Posterior vena cava (tissue), 2 donors: ENCODE results near the gene SCUBE3. TPM values are rescaled to one million over a fixed set of nuclear protein-coding genes. Genes with fewer than 3 reads are reported as not detected.

Source experiments
- DNase-seq: peaks from one replicate; pipeline ENCODE4 v3.0.0-alpha.2; 2020; ENCODE audit warnings: low spot score
- intact Hi-C, 2 donors: fragments of 100-400 bp; cut with DNase I; formaldehyde crosslinking; loops; one replicate each; pipeline versions ENCODE4 v1.14.1 to v1.14.2; 2022 to 2023
- total RNA-seq, 2 donors: library from RNA; stranded (reverse); fragmentation: NEBNext Ultra II Directional; extraction: Animal tissue kit (Norgen Biotek cat#: 25700); gene quantifications; one replicate each; pipeline ENCODE4 v1.2.1, GENCODE V29; 2021
- donor health status: DM: yes; HTN: yes; CAD: no.
- donor health status: DM: yes; HTN: yes; CAD: no.

Gene SCUBE3
- total RNA-seq, 2 donors from 2014 or later: 15.2 to 50.1 TPM

DNA sequence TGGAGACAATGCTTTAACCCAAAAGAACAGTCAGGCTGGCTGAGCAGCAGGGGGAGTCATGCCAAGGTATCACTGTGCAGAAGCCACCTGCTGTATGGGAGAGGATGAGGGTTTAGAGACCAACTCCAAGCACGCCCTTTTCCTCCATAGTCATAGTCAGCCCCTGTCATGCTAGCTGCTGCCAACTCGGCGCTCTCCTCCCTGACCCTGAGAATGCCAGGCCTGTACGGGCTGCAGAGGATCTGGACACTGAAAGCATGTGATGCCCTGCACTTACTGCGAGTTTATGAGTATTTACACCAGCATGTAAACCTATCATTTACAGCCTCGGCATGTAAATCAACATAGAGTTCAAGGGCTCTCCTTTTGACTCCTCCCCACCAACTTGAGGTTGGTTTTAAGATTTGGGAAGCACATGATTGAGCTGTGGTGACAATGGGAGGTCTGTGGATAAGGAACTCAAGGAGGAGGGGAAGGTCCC lies 11.7 kb upstream of the SCUBE3 start:
- intact Hi-C loops: no loop called here
- no peak for DNase-seq

- intact Hi-C loops: no loop called here
- no peak for DNase-seq
Measured at GRCh38 chr6:35203152-35203670, 10.5 kb upstream of the SCUBE3 start.

DNA sequence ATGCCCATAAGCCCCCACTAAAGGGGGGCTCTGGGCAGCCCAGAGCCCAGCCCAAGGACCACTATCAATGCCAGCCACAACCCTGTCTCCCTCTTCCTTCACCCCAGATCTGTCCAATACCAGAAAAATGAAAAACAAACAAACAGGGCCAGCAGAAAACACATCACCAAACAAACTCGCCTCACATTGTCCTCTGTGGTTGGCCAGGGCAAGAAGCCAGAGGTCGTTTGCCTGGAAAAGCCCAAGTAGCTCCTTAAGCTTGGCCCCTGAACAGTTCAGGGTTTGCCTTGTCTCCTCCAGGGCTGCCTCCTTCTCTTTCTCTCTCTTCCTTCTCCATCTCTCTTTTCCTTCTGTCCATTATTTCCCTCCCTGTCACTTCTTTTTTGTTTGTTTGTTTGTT lies 10.1 kb upstream of the SCUBE3 start:
- DNase-seq: no peak
- intact Hi-C loops: loop anchor here in 1 of 2 donors (2.0 kb wide), 1 partner anchor 57 kb away; no protein-coding TSS in a partner anchor

DNA sequence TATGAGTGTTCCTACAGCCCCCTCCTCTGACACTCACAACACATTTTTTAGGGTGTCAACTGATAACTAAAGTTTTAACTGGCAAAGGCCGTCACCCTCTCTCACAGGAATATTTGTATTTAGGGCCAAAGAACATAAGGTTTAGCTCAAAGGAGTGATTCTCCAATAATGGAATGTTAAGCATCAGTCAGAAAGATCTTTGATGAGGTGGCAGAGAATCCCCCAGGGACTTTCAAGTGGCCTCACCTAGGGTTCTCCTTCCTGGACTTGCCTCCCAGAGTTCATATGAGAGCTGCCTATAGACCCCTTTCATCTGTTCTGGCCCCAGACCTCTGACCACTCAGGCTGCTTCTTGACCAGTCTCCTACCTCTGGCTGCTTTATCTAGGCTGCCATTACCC lies 7.4 kb upstream of the SCUBE3 start:
- intact Hi-C loops: loop anchor here in 1 of 2 donors (5.0 kb wide), 2 partner anchors 36 to 59 kb away; no protein-coding TSS in a partner anchor
- no peak for DNase-seq

- intact Hi-C loops: loop anchor here in 1 of 2 donors (5.0 kb wide), 2 partner anchors 34 to 61 kb away; no protein-coding TSS in a partner anchor
Measured at GRCh38 chr6:35208419-35208818, 5.3 kb upstream of the SCUBE3 start.

DNA sequence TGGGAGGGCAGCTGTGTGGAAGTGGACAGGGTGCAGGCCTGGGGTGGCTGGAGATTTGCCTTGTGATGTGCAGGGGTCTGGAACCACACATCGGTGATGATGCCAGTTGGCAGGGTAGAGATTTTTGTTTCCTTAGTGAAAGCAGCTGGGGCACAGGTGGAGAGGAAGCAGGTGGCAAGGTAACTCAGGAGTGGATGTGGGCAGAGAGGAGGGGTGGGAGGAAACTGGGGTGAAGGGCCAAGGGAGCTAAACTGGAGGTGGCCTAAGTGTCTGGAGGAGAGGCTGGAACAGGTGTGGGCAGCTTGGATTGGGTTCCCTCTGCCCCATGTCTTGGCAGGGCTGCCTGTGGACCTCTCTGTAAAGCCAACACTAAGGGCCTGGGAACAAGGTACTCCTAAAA lies 4.7 kb upstream of the SCUBE3 start:
- DNase-seq: no peak
- intact Hi-C loops: loop anchor here in 1 of 2 donors (5.0 kb wide), 2 partner anchors 33 to 62 kb away; no protein-coding TSS in a partner anchor

More at GRCh38 chr6:35208419-35208818, 5.3 kb upstream of the SCUBE3 start:
- DNase-seq: no peak

DNA sequence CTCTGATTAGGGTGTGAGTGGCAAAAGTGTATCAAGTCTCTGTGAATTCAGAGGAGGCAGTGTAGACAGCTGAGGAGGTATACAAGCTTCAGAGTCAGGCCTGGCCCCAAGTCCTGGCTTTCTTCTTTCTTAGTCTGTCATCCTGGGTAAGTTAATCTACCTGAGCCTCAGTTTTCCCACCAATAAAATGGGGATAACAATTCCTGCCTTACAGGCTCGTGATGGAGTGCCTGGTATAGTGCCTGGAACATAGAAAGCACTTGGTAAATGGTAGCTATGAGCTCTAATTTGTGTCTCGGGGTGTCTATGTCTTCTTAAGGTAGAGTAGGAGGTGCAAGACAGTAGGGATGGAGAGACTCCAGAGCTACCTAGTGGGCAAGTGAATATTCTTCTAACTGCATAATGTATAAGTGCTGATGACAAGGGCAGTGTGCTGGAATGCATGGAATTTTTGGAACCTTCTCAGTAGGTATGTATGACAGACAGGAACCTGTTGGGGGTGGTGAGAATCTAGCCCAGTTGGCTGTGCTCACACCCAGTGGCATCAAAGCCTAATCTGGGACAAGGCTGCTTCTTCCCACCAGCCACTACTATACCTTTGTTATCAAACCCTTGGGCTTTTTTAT lies 4.0 kb upstream of the SCUBE3 start:
- intact Hi-C loops: loop anchor here in 1 of 2 donors (5.0 kb wide), 2 partner anchors 33 to 62 kb away; no protein-coding TSS in a partner anchor
- no peak for DNase-seq

DNA sequence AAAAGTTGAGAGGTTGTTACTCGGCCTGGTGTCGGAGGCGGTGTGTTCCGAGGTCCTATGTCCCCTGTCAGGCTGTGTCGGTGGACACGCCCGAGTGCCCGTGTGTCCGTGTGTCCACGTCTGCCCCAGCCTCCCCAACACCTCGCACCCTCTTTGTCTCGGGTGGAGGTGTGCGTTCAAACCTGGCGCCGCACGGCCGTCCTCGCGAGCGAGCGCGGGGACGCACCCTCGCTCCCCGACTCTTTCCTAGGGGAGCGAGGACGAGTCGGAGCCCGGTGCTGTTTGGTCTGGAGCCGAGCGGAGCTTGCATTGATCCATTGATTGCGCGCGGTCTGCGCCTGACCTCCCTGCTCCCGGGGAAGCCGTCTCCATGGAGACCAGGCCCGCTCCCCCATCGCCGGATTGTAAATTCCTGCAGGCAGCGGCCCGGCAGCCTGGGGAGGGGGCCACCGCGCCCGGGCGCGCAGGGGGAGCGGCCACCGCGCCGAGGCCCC lies 411 bp upstream of the SCUBE3 start:
- DNase-seq: no peak
- intact Hi-C loops: no loop called here

DNA sequence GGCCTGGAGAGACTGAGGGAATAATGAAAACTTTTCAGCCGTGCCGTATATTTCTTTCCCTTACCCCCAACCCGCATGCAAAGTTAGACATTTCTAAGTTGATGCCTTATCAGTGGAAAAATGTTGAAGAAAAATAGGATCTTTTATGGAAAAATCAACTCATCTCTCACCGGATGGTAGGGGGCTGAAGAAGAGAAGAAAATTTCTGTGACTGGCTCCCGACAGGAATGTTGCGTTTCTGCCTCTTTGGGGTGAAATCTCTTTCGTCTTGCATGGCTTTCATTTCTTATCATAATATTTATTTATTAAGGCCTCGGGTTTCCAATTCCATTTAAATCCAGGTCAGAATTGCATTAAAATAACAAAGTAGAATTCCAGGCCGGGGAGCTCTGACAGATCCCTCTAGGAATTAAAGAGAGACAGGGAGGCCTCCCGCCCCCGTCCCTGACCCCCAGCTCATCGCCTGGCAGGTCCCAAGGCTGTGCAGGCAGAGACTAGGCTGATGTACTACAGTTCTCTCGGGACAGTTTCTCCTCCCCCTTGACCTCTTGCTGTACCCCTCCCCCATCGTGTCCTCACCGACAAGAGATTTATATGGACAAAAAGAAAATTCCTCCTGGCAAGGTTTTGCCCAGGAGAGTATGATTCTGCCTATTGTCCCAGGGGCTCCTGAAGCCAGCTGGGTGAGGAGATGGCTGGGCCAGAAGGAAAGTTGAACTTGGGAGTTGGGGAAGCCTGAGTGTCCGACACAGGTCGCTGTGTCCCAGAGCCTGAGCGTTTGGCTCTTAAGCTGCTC lies 1.3 kb downstream of the SCUBE3 start:
- intact Hi-C loops: no loop called here

DNA sequence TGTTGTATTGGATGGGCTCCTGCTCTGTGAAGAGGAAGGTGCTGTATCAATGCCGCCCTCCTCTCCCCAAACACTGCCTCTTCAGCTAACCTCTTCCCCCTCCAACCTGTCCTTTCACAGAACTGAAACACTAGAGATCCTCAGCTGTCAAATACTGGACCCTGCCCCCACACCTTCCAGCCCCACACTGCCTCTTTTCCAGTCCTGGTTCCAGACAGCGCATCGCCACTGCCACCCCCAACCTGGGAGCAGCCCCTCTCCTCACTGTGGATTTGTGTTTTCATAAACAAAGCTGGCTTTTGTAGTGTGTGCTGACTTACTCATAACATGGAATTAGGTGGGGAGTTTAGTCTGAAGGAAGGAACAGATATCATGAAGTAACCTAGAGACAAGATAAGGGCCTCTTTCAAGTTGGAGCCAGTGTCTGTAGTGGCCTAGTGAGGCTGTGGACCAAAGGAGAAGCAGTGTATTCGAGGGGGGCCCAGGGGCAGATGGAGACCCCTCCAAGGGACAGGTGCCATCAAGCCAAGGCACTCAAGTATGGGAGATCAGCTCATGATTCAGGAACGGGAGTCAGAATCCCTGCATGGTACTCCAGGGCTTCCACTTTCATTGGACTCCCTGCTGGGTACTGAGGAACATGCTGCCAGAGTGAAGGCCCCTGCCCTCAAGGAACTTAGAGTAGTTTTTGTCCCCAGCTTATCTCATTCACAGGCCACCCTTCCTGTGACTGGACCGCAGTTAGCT lies 2.1 kb downstream of the SCUBE3 start:
- intact Hi-C loops: no loop called here

More for the DNA sequence above, 1.3 kb downstream of the SCUBE3 start:
- DNase-seq: peak; percentile 63

DNA sequence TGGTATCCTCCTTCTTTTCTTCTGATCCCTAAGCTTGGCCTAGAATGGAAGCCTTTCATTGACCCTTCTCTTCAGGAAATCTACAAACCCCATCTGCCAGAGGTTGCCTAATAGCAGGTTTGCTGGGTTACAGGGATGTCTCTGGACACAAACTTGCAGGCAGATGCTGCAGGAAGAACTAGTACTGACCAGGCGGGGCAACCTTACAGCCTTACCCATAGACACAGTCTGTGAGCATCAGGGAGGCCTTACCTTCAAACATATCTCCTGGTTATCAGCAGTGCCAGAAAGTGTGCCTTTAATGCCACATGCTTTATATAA lies 2.6 kb downstream of the SCUBE3 start:
- intact Hi-C loops: no loop called here

More for the DNA sequence above, 2.1 kb downstream of the SCUBE3 start:
- DNase-seq: peak; percentile 62

DNA sequence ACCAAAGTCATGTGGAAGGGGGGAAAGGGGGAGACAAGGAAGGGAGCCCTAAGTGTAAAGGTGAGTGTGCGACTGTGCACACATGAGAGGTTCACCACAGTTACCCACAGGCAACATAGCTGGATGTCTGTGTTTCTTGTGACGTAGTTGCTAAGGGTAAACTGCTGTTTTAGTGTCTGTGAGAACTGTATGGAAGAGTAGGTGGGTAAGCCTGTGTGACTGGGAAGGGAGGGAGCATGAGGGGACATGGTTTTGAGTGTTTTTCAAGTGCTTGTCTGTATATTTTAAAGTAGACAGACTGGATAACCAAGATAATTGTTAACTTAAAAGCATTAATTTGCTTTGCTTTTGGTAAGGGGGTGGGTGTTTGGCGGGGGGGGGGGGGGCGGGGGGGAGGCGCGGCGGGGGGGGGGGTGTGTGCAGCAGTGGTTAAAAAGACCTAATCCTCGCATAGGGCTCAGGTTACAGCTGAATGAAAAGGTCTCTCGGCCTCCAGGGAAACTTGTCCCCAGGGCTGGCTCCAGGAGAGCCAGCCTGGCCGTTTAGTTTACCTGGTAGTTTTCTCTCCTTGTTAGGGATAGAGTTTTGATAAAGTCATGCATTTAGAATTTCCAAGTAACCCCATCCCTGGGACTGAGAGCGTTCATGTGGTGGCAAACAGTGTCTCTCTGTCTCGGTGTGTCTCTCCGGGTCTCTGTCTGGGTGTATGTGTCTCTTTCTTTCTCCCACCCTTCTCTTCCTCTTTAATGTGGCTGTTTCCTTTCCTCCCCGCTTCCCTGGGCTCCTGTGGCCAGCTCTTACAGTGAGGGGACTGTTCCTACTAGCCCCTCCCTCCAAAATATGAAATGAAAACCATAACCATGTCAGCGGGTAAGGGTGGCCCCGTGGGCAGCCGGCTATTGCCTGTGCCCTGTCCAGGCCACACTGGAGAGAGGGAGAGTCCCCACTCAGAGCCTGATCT lies 3.4 kb downstream of the SCUBE3 start:
- peak; percentile 23 for DNase-seq
- intact Hi-C loops: no loop called here

More for the DNA sequence above, 2.6 kb downstream of the SCUBE3 start:
- DNase-seq: peak; percentile 7

- peak; percentile 72 for DNase-seq
Measured at GRCh38 chr6:35218021-35218420, 4.3 kb downstream of the SCUBE3 start.

GRCh38 chr6:35218456-35218855 lies 4.7 kb downstream of the SCUBE3 start:
- intact Hi-C loops: no loop called here
- DNase-seq: no peak

More at GRCh38 chr6:35218021-35218420, 4.3 kb downstream of the SCUBE3 start:
- intact Hi-C loops: no loop called here

- intact Hi-C loops: no loop called here
Measured at GRCh38 chr6:35219683-35220326, 6.0 kb downstream of the SCUBE3 start.

DNA sequence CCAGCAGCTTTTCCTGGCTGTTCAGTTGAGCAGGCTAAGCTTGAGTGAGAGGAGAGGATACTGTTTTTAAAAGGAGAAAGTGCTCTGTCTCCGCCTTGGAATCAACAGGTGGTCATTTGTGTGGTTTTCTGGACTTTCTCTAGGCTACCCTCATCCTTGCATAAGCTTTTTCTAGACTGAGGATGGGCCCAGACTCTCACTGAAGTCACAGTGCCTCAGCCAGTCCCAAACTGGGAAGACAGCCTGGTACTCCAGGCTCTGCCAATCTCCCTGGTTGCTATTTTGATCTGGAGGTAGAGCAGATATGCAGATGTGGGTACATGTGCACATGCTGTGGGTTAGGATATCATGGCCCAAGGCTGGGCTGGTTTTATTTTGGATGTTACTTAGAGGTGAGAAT lies 7.0 kb downstream of the SCUBE3 start:
- DNase-seq: peak; percentile 8
- intact Hi-C loops: no loop called here

More at GRCh38 chr6:35219683-35220326, 6.0 kb downstream of the SCUBE3 start:
- DNase-seq: no peak

DNA sequence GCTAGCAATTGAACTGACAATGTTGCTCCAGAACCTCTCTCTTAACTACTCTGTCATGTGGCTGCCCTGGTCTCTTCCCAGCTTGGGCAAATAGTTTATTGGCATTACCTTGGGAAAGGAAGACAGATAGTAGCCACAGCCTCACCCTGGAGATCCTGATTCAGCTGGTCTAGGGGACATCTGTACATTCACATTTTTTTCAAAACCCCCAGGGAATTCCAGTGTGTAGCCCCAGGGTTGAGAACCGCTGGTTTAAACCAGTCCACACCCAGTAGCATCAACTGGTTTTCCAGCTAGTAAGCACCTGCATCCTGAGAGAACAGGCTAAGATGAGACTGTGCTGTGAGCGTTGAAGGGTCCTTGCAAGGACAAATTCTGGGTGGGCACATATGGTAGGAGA lies 9.6 kb downstream of the SCUBE3 start:
- DNase-seq: no peak
- intact Hi-C loops: no loop called here

DNA sequence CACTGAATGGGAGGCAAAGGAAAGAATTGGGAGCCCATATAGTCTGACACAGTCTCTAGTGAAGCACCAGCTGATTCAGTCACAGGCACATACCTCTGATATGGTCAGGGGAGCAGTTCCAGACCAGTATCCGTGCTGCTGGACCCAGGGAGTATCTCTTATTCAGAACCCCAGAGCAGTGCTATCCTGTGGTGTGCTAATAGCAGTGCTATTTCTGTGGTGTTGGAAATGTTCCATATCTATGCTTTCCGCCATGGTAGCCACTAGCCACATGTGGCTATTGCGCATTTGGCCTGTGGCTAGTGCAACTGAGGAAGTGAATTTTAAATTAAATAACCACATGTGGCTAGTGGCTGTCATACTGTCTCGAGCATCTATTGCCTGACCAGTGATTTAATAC lies 11.0 kb downstream of the SCUBE3 start:
- intact Hi-C loops: no loop called here
- no peak for DNase-seq
